HepG2 (cell line): ENCODE data around the gene PELI2. TPM values are rescaled to one million over a fixed set of nuclear protein-coding genes. Genes with fewer than 3 reads are reported as not detected.

Experiments
- ATAC-seq: fragments of 200-7000 bp; cut with Tn5 transposase; 3 replicates; pipeline ENCODE4 v1.9.1; 2020; ENCODE audit warnings: mild to moderate bottlenecking, moderate library complexity
- BruUV-seq: library from RNA; stranded (reverse); fragments of 400-500 nt; replicated peaks from 2 replicates; lab custom pipeline; 2021; lab: Mats Ljungman, UMichigan
- CTCF ChIA-PET: fragments of 300-600 bp; formaldehyde crosslinking; extraction: SDS; loops from one replicate; lab custom pipeline; 2021; ENCODE audit warnings: low total read pairs, inconsistent platforms, low intra/inter-chr PET ratio; lab: Yijun Ruan, JAX
- POLR2A ChIA-PET: fragments of 350-600 bp; sonication (Branson Sonifier 250); formaldehyde crosslinking; loops from one replicate; lab custom pipeline; 2020; ENCODE audit warnings: antibody characterized with exemption, inconsistent platforms; lab: Yijun Ruan, JAX
- DNase-seq: peaks from one replicate; pipeline ENCODE4 v3.0.0-alpha.2; 2015; ENCODE audit warnings: low spot score
- FAIRE-seq: peaks from 3 replicates; lab custom pipeline; 2011; peaks lifted over from hg19 to GRCh38; lab: Jason Lieb, UNC
- H2AFZ ChIP-seq: one replicate; pipeline ENCODE4 v1.6.1; 2011; ENCODE audit warnings: low read length, inconsistent platforms
- H3K27ac ChIP-seq: fragments of 300-600 bp; 3 replicates; pipeline ENCODE4 v1.8.0; 2011; ENCODE audit warnings: mixed run types, mild to moderate bottlenecking, mixed read lengths, low read length, inconsistent platforms; ENCODE audit not compliant: insufficient read depth; ENCODE audit errors: extremely low read length
- H3K27me3 ChIP-seq, 2 experiments: fragments of 200-600 bp in 1 of 2; 2 replicates in 1 of 2; 3 replicates in 1 of 2; pipeline versions ENCODE4 v1.6.0 to v1.8.0; 2011; ENCODE audit warnings: low read length in 2 of 2, mild to moderate bottlenecking in 2 of 2, moderate library complexity in 2 of 2, inconsistent platforms in 1 of 2; ENCODE audit not compliant: insufficient read depth in 2 of 2, control insufficient read depth in 1 of 2
- H3K36me3 ChIP-seq, 2 experiments: fragments of 200-600 bp in 1 of 2; replicated peaks in 1 of 2; 2 replicates in 1 of 2; 3 replicates in 1 of 2; pipeline versions ENCODE4 v1.5.1 to v1.8.0; 2011; ENCODE audit warnings: low read length in 2 of 2, inconsistent platforms in 1 of 2; ENCODE audit not compliant: insufficient read depth in 2 of 2, control insufficient read depth in 1 of 2
- H3K4me1 ChIP-seq: 2 replicates; pipeline ENCODE4 v1.5.1; 2012; ENCODE audit warnings: low read length, inconsistent platforms; ENCODE audit not compliant: insufficient read depth
- H3K4me2 ChIP-seq: 2 replicates; pipeline ENCODE4 v1.6.0; 2011; ENCODE audit warnings: low read depth, low read length, inconsistent platforms
- H3K4me3 ChIP-seq, 3 experiments: fragments of 200-600 bp in 1 of 3; sonication (generic), shearing (Covaris generic) in 1 of 3; replicated peaks in 1 of 3; 2 replicates each; pipeline ENCODE4 v1.5.1; 2011 to 2016; ENCODE audit warnings: low read length in 3 of 3, inconsistent platforms in 2 of 3, low read depth in 2 of 3, mild to moderate bottlenecking in 2 of 3, control low read depth in 1 of 3, mixed read lengths in 1 of 3; ENCODE audit not compliant: insufficient read depth in 1 of 3
- H3K79me2 ChIP-seq: one replicate; pipeline ENCODE4 v1.6.1; 2011; ENCODE audit warnings: low read length, inconsistent platforms; ENCODE audit not compliant: insufficient read depth
- H3K9ac ChIP-seq: 2 replicates; pipeline ENCODE4 v1.6.0; 2011; ENCODE audit warnings: mild to moderate bottlenecking, low read depth, low read length, inconsistent platforms; ENCODE audit not compliant: insufficient read depth
- H3K9me3 ChIP-seq: 2 replicates; pipeline ENCODE4 v1.5.1; 2012; ENCODE audit warnings: mild to moderate bottlenecking, low read length
- H4K20me1 ChIP-seq: 2 replicates; pipeline ENCODE4 v1.6.0; 2011; ENCODE audit warnings: inconsistent platforms, mild to moderate bottlenecking, low read length, moderate library complexity; ENCODE audit not compliant: insufficient read depth
- ATF7 ChIP-seq, 2 experiments: fragments of 450-650 bp in 1 of 2; sonication (generic) in 1 of 2; formaldehyde crosslinking in 1 of 2; IDR thresholded peaks; 2 replicates each; pipeline versions ENCODE4 v1.4.0 to v1.6.1; 2016 to 2020; ENCODE audit warnings: antibody characterized with exemption in 1 of 2, mild to moderate bottlenecking in 1 of 2, missing genetic modification reagents in 1 of 2
- CHD2 ChIP-seq: IDR thresholded peaks from 2 replicates; pipeline ENCODE4 v1.6.1; 2011; ENCODE audit warnings: low read depth, low read length, improper control_type of control experiment
- KAT7 ChIP-seq: IDR thresholded peaks from 2 replicates; pipeline ENCODE4 v1.6.1; 2018; ENCODE audit warnings: borderline replicate concordance, missing compliant biosample characterization
- NBN ChIP-seq: fragments of 450-650 bp; conservative IDR thresholded peaks from 2 replicates; pipeline ENCODE4 v1.6.1; 2017
- NCOA1 ChIP-seq: sonication (generic); formaldehyde crosslinking; IDR thresholded peaks from 2 replicates; pipeline ENCODE4 v1.9.0; 2021; ENCODE audit warnings: missing genetic modification reagents
- NFKBIZ ChIP-seq: IDR thresholded peaks from 2 replicates; pipeline ENCODE4 v1.6.1; 2018; ENCODE audit warnings: missing genetic modification reagents, missing compliant biosample characterization
- REST ChIP-seq, 2 experiments: IDR thresholded peaks; 2 replicates each; pipeline ENCODE4 v1.6.1; 2011 to 2012; ENCODE audit warnings: low read length in 2 of 2, borderline replicate concordance in 1 of 2, low read depth in 1 of 2, mild to moderate bottlenecking in 1 of 2, moderate library complexity in 1 of 2
- SMC3 ChIP-seq: IDR thresholded peaks from 2 replicates; pipeline ENCODE4 v1.6.1; 2011; ENCODE audit warnings: low read length, improper control_type of control experiment
- ZNF772 ChIP-seq: sonication (generic); formaldehyde crosslinking; IDR thresholded peaks from 2 replicates; pipeline ENCODE4 v1.5.0; 2020; ENCODE audit warnings: mild to moderate bottlenecking, missing genetic modification reagents
- ZSCAN31 ChIP-seq: sonication (generic); formaldehyde crosslinking; IDR thresholded peaks from 2 replicates; pipeline ENCODE4 v1.5.0; 2020; ENCODE audit warnings: low read depth, mild to moderate bottlenecking, missing genetic modification reagents
- WGBS: methylation state at CpG from one replicate; pipeline ENCODE4 v1.1.6; 2017; ENCODE audit warnings: low lambda C conversion rate; 5-methylcytosine and 5-hydroxymethylcytosine counted together
- in situ Hi-C: cut with HindIII; loops from 2 replicates; pipeline ENCODE4 v1.10.0; 2017; ENCODE audit warnings: low pct_unique_long_range_greater_than_20kb; ENCODE audit not compliant: extremely low pct_ligation_motif_present
- intact Hi-C: fragments of 100-400 bp; cut with micrococcal nuclease; formaldehyde crosslinking; loops from one replicate; pipeline ENCODE4 v1.10.0; 2022; ENCODE audit not compliant: unreplicated experiment
- polyA plus RNA-seq, 8 experiments: library from polyadenylated mRNA; depleted of rRNA in 3 of 8; stranded (reverse) in 7 of 8; unstranded in 1 of 8; fragments of >200 nt; fragmentation: Illumina TruSeq in 4 of 8; extraction: Trizol in 4 of 8; gene quantifications; 2 replicates each; pipeline versions ENCODE4 v1.2.1 to v1.2.3, GENCODE V29; 2011 to 2016; ENCODE audit warnings: low read depth in 4 of 8, missing spikeins in 1 of 8, mixed read lengths in 1 of 8; ENCODE audit not compliant: insufficient read depth in 1 of 8
- total RNA-seq, 5 experiments: library from RNA; depleted of rRNA; stranded (reverse); fragments of >200 nt; fragmentation: Illumina TruSeq; extraction: Trizol; gene quantifications; 2 replicates each; pipeline ENCODE4 v1.2.3, GENCODE V29; 2016; ENCODE audit warnings: low read depth in 1 of 5
- TF ChIP-seq, protein P1 (sequence below): fragments of 450-650 bp; IDR thresholded peaks from 2 replicates; pipeline ENCODE4 v1.6.1; 2017; ENCODE audit warnings: mild to moderate bottlenecking

The PELI2 gene
- total and polyA plus RNA-seq, 2 of the 13 experiments (the other 11 are each of a cell fraction or from before 2014, with no cell fraction given), result 0.07 TPM; not detected in 1

GRCh38 chr14:56138928-56139327 lies 20.7 kb downstream of the PELI2 start (continued):
- TF ChIP-seq SMC3, result no peak
- TF ChIP-seq, protein P1, sequence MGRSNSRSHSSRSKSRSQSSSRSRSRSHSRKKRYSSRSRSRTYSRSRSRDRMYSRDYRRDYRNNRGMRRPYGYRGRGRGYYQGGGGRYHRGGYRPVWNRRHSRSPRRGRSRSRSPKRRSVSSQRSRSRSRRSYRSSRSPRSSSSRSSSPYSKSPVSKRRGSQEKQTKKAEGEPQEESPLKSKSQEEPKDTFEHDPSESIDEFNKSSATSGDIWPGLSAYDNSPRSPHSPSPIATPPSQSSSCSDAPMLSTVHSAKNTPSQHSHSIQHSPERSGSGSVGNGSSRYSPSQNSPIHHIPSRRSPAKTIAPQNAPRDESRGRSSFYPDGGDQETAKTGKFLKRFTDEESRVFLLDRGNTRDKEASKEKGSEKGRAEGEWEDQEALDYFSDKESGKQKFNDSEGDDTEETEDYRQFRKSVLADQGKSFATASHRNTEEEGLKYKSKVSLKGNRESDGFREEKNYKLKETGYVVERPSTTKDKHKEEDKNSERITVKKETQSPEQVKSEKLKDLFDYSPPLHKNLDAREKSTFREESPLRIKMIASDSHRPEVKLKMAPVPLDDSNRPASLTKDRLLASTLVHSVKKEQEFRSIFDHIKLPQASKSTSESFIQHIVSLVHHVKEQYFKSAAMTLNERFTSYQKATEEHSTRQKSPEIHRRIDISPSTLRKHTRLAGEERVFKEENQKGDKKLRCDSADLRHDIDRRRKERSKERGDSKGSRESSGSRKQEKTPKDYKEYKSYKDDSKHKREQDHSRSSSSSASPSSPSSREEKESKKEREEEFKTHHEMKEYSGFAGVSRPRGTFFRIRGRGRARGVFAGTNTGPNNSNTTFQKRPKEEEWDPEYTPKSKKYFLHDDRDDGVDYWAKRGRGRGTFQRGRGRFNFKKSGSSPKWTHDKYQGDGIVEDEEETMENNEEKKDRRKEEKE, result no peak

DNA sequence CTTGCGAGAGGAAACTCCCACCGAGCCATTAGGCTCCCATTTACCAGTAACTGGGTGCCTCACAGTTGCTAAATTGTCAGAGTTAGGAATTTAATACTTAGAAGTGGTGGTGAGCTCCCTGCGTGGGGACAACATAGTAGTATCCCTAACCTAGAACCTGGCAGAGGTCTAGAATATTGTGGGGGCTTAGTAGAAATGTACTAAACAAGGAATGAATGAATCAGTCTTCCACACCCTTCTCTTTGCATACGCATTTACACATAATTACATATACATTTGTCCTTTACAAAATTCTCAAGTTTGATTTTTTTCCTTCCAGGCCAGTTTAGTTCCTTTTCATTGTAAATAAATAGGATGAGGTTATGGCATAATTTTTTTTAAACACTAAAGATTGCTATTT lies 24.1 kb downstream of the PELI2 start:
- H3K36me3 ChIP-seq, result no peaks in the 10 kb centered on the region
- TF ChIP-seq ZSCAN31 (CRISPR knock-in tag) (no peak), ATF7 (IDR thresholded peaks at IDR 0.05) (no peak), ATF7 (CRISPR knock-in tag; IDR thresholded peaks at IDR 0.05) (no peak), KAT7 (CRISPR knock-in tag) (no peak), NFKBIZ (CRISPR knock-in tag) (no peak), NCOA1 (CRISPR knock-in tag) (no peak), CHD2 (no peak), ZNF772 (CRISPR knock-in tag) (no peak), NBN (no peak), REST (IDR thresholded peaks at IDR 0.05; ENCODE audit: borderline replicate concordance in 1 of 2, low read depth in 1 of 2, low read length in 2 of 2) (no peak)
- intact Hi-C loops, result no loop called here
- no TSS peak for BruUV-seq
- FAIRE-seq, result no peak
- no peak overlapping the region for H3K4me2 ChIP-seq
- no peaks in the 10 kb centered on the region for H3K4me1 ChIP-seq
- no peak for ATAC-seq
- DNase-seq, result no peak
- no peaks in the 10 kb centered on the region for H3K79me2 ChIP-seq
- H2AFZ ChIP-seq, result no peak overlapping the region
- ChIA-PET POLR2A (no interaction called here), CTCF (no interaction called here)
- no peaks in the 10 kb centered on the region for H4K20me1 ChIP-seq
- H3K9ac ChIP-seq, result no peak overlapping the region
- 3% methylated on average over 4 of the region's 4 CpGs for WGBS
- in situ Hi-C loops, result no loop called here
- H3K4me3 ChIP-seq, result no peak overlapping the region
- H3K27me3 ChIP-seq, result peaks cover 0 to 13% of the 10 kb centered on the region in 2 experiments; a peak in 2 of 5 replicates
- H3K27ac ChIP-seq, result no peak overlapping the region
- no peaks in the 10 kb centered on the region for H3K9me3 ChIP-seq
